PC-3 (cell line): ENCODE data around the gene RASSF5. TPM values are rescaled to one million over a fixed set of nuclear protein-coding genes. Genes with fewer than 3 reads are reported as not detected.

Experiments
- ATAC-seq: fragments of 200-7000 bp; cut with Tn5 transposase; 2 replicates; pipeline ENCODE4 v1.9.1; 2020; ENCODE audit warnings: mild to moderate bottlenecking, moderate library complexity
- BruUV-seq: library from RNA; stranded (reverse); fragments of 400-500 nt; replicated peaks from 2 replicates; lab custom pipeline; 2021; lab: Mats Ljungman, UMichigan
- CTCF ChIA-PET: fragments of 300-600 bp; sonication (Branson Sonifier 250); formaldehyde crosslinking; loops from one replicate; lab custom pipeline; 2022; ENCODE audit warnings: antibody characterized with exemption; lab: Charles Lee
- POLR2A ChIA-PET: fragments of 300-600 bp; sonication (Branson Sonifier 250); formaldehyde crosslinking; loops from one replicate; lab custom pipeline; 2022; ENCODE audit warnings: antibody characterized with exemption; ENCODE audit not compliant: unreplicated experiment; lab: Charles Lee
- DNase-seq: peaks from one replicate; pipeline ENCODE4 v3.0.0-alpha.2; 2015
- H2AFZ ChIP-seq: fragments of 300-600 bp; sonication (generic); 2 replicates; pipeline ENCODE4 v1.6.0; 2016; ENCODE audit warnings: antibody characterized with exemption, low read length
- H3F3A ChIP-seq: fragments of 300-600 bp; sonication (generic); one replicate; pipeline ENCODE4 v1.6.0; 2017; ENCODE audit warnings: antibody characterized with exemption, low read length, control low read depth, mild to moderate bottlenecking; ENCODE audit not compliant: unreplicated experiment
- H3K27ac ChIP-seq: fragments of 300-600 bp; sonication (generic); 2 replicates; pipeline ENCODE4 v1.5.1; 2016; ENCODE audit warnings: mild to moderate bottlenecking, low read length
- H3K27me3 ChIP-seq: fragments of 300-600 bp; sonication (generic); 2 replicates; pipeline ENCODE4 v1.6.1; 2016; ENCODE audit warnings: low read length, mixed read lengths
- H3K36me3 ChIP-seq: fragments of 300-600 bp; sonication (generic); 2 replicates; pipeline ENCODE4 v1.6.1; 2016; ENCODE audit warnings: low read depth, mixed run types, low read length, mixed read lengths
- H3K4me1 ChIP-seq: fragments of 300-600 bp; sonication (generic); 2 replicates; pipeline ENCODE4 v1.5.1; 2016; ENCODE audit warnings: low read length; ENCODE audit not compliant: insufficient read depth
- H3K4me2 ChIP-seq: fragments of 300-600 bp; sonication (generic); 2 replicates; pipeline ENCODE4 v1.6.0; 2016; ENCODE audit warnings: low read length
- H3K4me3 ChIP-seq: fragments of 300-600 bp; sonication (generic); 2 replicates; pipeline ENCODE4 v1.5.1; 2016; ENCODE audit warnings: mild to moderate bottlenecking, low read length, mixed read lengths
- H3K79me2 ChIP-seq: fragments of 300-600 bp; sonication (generic); 2 replicates; pipeline ENCODE4 v1.6.1; 2017; ENCODE audit warnings: low read length, mixed read lengths
- H3K9ac ChIP-seq: fragments of 300-600 bp; sonication (generic); 2 replicates; pipeline ENCODE4 v1.6.0; 2016; ENCODE audit warnings: mild to moderate bottlenecking, low read length
- H3K9me2 ChIP-seq: fragments of 300-600 bp; sonication (generic); replicated peaks from 2 replicates; pipeline ENCODE4 v1.6.1; 2016; ENCODE audit warnings: mixed run types, low read length, mixed read lengths
- H3K9me3 ChIP-seq: fragments of 300-600 bp; sonication (generic); 2 replicates; pipeline ENCODE4 v1.6.1; 2016; ENCODE audit warnings: low read length, mixed read lengths
- H4K20me1 ChIP-seq: fragments of 300-600 bp; sonication (generic); 2 replicates; pipeline ENCODE4 v1.6.1; 2016; ENCODE audit warnings: low read length, mixed read lengths
- CTCF ChIP-seq: fragments of 300-600 bp; sonication (generic); conservative IDR thresholded peaks from 2 replicates; pipeline ENCODE4 v1.5.1; 2017; ENCODE audit warnings: antibody characterized with exemption, low read depth, mild to moderate bottlenecking, low read length
- EZH2 ChIP-seq: fragments of 300-600 bp; sonication (generic); IDR thresholded peaks from one replicate; pipeline ENCODE4 v1.6.1; 2017; ENCODE audit warnings: antibody characterized with exemption, mild to moderate bottlenecking, low read length; ENCODE audit not compliant: unreplicated experiment
- EZH2phosphoT487 ChIP-seq: fragments of 300-600 bp; sonication (generic); IDR thresholded peaks from 2 replicates; pipeline ENCODE4 v1.6.1; 2018; ENCODE audit warnings: mild to moderate bottlenecking, antibody characterized with exemption, low read length, borderline replicate concordance
- intact Hi-C: fragments of 100-400 bp; cut with micrococcal nuclease; formaldehyde crosslinking; loops from 2 replicates; pipeline ENCODE4 v1.9.0; 2023
- total RNA-seq: library from RNA; depleted of rRNA; stranded (reverse); fragments of >200 nt; gene quantifications from 2 replicates; pipeline ENCODE4 v1.2.3, GENCODE V29; 2014

The RASSF5 gene
- total RNA-seq, 1 experiment from 2014 or later: 15.5 TPM

- ChIA-PET CTCF (no interaction called here), POLR2A (no interaction called here)
- H3F3A ChIP-seq: no peaks in the 10 kb centered on the region
- no peak overlapping the region for H2AFZ ChIP-seq
- no peak overlapping the region for H3K9ac ChIP-seq
- no peak overlapping the region for H3K4me2 ChIP-seq
- H3K27ac ChIP-seq: no peak overlapping the region
- H3K79me2 ChIP-seq: no peaks in the 10 kb centered on the region
- intact Hi-C loops: no loop called here
- no peaks in the 10 kb centered on the region for H3K27me3 ChIP-seq
- ATAC-seq (no peak), DNase-seq (no peak)
- H3K9me2 ChIP-seq: no peaks in the 10 kb centered on the region
- H3K36me3 ChIP-seq: no peaks in the 10 kb centered on the region
- no peak overlapping the region for H3K4me3 ChIP-seq
- no peaks in the 10 kb centered on the region for H4K20me1 ChIP-seq
- H3K4me1 ChIP-seq: peaks cover 28% of the 10 kb centered on the region
- no peaks in the 10 kb centered on the region for H3K9me3 ChIP-seq
- BruUV-seq: no TSS peak
- TF ChIP-seq EZH2phosphoT487 (no peak), EZH2 (no peak), CTCF (no peak)
Measured at GRCh38 chr1:206554211-206554610, 46.9 kb downstream of the RASSF5 start.

GRCh38 chr1:206554701-206555472 lies 47.6 kb downstream of the RASSF5 start:
- Histone ChIP-seq H3K9ac (no peak overlapping the region), H3K79me2 (no peaks in the 10 kb centered on the region), H3K4me3 (no peak overlapping the region), H3K4me2 (no peak overlapping the region), H3K9me3 (no peaks in the 10 kb centered on the region), H3K36me3 (no peaks in the 10 kb centered on the region), H3K4me1 (peaks cover 28% of the 10 kb centered on the region), H4K20me1 (no peaks in the 10 kb centered on the region), H3F3A (no peaks in the 10 kb centered on the region), H3K27me3 (no peaks in the 10 kb centered on the region), H3K9me2 (no peaks in the 10 kb centered on the region), H3K27ac (no peak overlapping the region), H2AFZ (no peak overlapping the region)
- TF ChIP-seq EZH2: no peak
- TF ChIP-seq CTCF: no peak
- TF ChIP-seq EZH2phosphoT487: no peak
- POLR2A ChIA-PET: interaction anchor here (0.6 kb wide), 1 partner anchor 498 kb away, joined by 4 read pairs; the partner anchor contains the start of gene PFKFB2
- ATAC-seq (no peak), DNase-seq (no peak)
- intact Hi-C loops: no loop called here
- no TSS peak for BruUV-seq
- CTCF ChIA-PET: interaction anchor here (0.6 to 1.8 kb wide), 5 partner anchors 10 to 108 kb away, joined by 3 to 6 read pairs (median 4); no protein-coding TSS in a partner anchor

- Histone ChIP-seq H4K20me1 (no peaks in the 10 kb centered on the region), H3K27ac (no peak overlapping the region), H3K79me2 (no peaks in the 10 kb centered on the region), H3F3A (no peaks in the 10 kb centered on the region), H3K4me1 (peaks cover 28% of the 10 kb centered on the region), H3K4me3 (no peak overlapping the region), H3K9me3 (no peaks in the 10 kb centered on the region), H3K4me2 (no peak overlapping the region), H3K9ac (no peak overlapping the region), H3K36me3 (no peaks in the 10 kb centered on the region), H3K27me3 (no peaks in the 10 kb centered on the region), H3K9me2 (no peaks in the 10 kb centered on the region), H2AFZ (no peak overlapping the region)
- intact Hi-C loops: no loop called here
- no TSS peak for BruUV-seq
- POLR2A ChIA-PET: no interaction called here
- no peak for TF ChIP-seq EZH2
- DNase-seq (no peak), ATAC-seq (no peak)
- CTCF ChIA-PET: interaction anchor here (0.5 to 1.8 kb wide), 7 partner anchors 11 to 107 kb away, joined by 3 to 6 read pairs (median 4); no protein-coding TSS in a partner anchor
Measured at GRCh38 chr1:206555473-206555935, 48.2 kb downstream of the RASSF5 start.
